Fibroblast of peridontal ligament (primary cell): ENCODE measurements around the gene ECM1.

Source experiments
- DNase-seq: peaks from one replicate; pipeline ENCODE4 v3.0.0-alpha.2; 2010; ENCODE audit errors: extremely low read depth

Gene ECM1

DNA sequence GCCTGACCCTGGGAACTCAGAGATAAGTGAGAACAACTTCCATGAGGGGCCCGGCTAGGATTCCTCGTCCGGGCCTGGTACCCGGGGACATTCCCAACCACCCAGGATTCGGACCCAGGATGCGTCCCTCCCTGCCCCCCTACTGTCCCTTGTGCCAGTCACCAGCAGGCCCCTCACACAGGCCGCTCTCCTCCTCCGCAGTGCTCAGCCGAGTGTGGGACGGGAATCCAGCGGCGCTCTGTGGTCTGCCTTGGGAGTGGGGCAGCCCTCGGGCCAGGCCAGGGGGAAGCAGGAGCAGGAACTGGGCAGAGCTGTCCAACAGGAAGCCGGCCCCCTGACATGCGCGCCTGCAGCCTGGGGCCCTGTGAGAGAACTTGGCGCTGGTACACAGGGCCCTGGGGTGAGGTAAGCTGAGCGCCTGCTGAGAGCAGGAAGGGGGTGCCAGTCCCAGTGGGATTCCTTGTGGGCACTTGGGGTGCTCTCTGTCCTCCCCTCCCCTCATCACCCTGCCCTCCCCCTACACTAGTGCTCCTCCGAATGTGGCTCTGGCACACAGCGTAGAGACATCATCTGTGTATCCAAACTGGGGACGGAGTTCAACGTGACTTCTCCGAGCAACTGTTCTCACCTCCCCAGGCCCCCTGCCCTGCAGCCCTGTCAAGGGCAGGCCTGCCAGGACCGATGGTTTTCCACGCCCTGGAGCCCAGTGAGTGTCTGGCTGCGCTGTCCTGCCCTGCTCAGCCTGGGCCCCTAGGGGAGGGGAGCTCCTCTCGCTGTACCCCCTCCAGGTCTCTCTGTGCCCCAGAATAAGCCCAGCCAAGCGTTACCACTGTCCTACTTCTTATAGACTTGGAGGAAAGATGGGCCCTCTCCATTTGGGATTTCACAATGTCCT is 51.1 kb downstream of the ECM1 start:
- DNase-seq: no peak

DNA sequence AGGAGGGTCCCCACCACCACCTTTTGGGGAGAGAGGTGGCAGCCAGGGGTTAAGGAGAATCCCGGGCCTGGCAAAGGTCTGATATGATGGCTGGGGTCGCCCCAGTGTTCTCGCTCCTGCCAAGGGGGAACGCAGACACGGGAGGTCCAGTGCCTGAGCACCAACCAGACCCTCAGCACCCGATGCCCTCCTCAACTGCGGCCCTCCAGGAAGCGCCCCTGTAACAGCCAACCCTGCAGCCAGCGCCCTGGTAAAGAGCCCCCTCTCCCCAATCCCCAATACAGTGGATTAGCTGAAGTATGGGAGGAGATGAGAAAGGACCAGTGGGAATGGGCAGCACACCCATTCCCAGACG is 51.7 kb downstream of the ECM1 start:
- no peak for DNase-seq

GRCh38 chr1:150560011-150560438 is 52.1 kb downstream of the ECM1 start:
- DNase-seq: no peak

- DNase-seq: peak; percentile 87
Observed at GRCh38 chr1:150560576-150561253, 52.8 kb downstream of the ECM1 start.

DNA sequence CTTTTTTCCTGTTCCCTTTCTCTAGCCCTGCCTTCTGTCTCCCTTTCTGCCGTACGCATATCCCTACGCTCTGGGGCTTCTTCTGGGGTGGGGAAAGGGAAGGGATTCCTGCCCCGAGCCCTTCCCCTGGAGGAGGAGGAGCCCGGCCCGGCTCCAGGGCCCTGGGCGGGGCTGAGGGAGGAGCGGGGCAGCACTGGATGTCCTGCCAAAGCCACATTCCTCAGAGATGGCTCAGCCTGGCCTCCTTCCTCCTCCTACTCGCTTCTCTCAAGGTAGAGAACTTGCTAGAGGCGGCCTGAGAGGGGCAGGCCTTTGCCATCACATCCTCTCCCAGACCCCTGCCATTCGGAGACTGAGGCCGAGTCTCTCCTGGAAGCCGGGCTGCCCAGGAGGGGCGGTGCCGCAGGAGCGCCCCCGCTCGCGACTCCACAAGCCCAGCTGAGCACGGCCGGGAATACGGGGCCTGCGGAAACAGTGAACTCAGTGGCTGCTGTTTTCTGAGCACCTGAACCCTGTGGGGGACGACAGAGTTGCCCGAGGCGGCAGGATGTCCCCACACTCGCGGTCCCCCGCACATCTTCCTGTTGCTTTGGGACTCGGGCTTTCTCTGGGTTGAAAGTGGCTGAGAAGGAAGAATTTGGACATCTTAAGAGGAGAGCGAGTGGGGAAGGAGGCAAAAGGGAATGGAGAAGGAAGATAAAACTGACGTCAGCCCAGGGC is 53.5 kb downstream of the ECM1 start:
- DNase-seq: peak; percentile 99

- DNase-seq: peak; percentile 93
Observed at GRCh38 chr1:150561974-150562445, 54.1 kb downstream of the ECM1 start.

DNA sequence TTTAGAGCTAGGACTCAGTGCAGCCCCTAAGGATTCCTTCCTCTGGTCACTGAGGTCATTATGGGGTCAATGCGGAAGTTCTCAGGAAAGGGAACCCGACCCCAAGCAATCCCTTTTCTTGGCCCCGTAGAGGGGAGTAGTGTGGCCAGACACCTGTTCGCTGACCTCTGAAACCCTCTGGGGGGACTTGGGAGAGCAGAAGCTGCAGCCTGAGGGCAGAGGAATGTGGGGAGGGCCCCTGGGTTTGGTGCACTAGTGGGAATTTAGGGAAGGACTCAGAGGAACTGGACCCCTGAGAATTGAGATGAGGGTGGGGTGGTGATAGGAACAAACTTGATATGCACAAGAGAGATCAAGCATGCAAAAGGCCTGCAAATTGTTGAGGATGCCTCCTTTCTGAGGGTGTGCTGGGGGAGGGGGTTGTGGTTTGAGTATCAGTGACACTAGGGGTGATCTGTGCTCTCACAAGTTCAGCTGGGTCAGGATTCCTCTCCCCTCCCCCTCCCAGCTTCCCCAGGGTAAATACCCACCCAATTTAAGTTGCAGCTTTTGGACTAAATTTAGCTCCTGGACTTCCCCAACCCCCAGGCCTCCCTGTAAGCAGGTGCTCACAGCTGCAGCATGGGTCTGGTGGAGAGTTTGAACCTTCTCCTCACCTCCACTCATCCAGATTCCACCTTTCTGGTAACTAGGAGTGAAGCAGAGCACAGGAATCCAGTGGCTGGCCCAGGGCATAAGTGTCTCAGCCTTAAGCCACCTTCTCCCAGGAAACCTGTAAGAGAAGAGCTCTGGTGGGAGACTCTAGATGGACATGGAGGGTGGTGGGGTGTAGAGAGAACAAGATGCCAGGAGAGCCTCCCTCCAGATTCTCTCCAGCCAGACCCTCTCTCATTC is 54.8 kb downstream of the ECM1 start:
- no peak for DNase-seq
